Ureter (tissue), 1 donor: ENCODE measurements around the gene TUBGCP3. TPM values are rescaled to one million over a fixed set of nuclear protein-coding genes. Genes with fewer than 3 reads are reported as not detected.
"Not testable (repeated sequence)": the region's sequence is repeated elsewhere in the genome, so short reads cannot be mapped to it uniquely, and the experiment has no call there.

Experiments
- DNase-seq: peaks from one replicate; pipeline ENCODE4 v3.0.0-alpha.2; 2020; ENCODE audit warnings: low spot score
- total RNA-seq: library from RNA; stranded (reverse); gene quantifications from one replicate; pipeline ENCODE4 v1.2.4, GENCODE V29; 2023
- donor health status: DM: yes; HTN: yes; CAD: no.

Gene TUBGCP3
- total RNA-seq, 1 donor from 2014 or later: 45.7 TPM

DNA sequence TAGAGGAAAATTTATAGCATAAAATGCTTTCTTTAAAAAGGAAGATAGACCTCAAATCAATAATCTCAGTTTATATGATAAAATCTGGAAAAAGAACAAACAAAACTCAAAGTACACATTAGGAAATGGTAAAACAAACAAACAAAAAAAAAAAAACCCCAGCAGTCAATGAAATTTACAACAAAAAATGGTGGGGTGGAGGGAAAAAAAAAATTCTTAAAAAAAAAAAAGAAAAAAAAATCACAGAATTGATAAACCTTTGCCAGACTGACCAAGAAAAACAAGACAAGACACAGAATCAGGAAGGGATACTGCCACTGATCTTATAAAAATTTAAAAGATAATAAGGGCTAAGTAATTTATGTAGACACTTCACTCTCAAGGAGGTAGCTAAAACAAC, 11.2 kb downstream of the TUBGCP3 start:
- no peak for DNase-seq

DNA sequence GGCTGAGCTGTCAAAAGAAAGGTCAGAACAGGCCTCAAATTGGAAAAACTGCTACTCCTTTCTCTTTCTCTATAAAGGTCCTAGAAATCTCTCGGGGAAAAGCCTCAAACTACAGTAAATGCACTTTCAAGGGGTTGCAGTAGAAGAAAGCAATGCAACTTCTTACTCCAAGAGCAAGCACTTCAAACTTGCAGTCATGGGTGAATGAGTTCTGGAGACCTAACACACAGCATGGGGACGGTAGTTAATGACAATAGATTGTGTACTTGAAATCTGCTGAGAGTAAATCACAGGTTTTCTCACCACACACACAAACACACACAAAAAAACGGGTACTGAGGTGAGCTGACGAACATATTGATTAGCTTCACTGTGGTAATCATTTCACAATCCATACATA, 11.8 kb downstream of the TUBGCP3 start:
- DNase-seq: no peak

DNA sequence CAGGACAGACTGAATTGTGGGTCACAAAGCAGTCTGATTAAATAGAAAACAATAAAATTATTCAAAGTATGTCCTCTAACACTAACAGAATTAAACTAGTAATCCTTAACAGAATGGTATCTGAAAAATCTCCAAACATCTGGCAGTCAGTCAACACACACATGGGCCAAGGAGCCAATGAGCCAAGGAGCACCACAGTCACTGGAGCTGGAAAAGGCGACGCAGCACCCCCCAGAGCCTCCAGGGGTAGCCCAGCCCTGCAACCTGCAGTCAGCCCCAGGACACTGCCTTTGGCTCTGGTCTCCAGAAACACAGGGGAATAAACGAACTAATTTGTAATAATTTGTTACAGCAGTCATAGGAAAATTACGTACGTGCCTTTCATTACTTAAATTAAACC, 12.3 kb downstream of the TUBGCP3 start:
- DNase-seq: no peak

DNA sequence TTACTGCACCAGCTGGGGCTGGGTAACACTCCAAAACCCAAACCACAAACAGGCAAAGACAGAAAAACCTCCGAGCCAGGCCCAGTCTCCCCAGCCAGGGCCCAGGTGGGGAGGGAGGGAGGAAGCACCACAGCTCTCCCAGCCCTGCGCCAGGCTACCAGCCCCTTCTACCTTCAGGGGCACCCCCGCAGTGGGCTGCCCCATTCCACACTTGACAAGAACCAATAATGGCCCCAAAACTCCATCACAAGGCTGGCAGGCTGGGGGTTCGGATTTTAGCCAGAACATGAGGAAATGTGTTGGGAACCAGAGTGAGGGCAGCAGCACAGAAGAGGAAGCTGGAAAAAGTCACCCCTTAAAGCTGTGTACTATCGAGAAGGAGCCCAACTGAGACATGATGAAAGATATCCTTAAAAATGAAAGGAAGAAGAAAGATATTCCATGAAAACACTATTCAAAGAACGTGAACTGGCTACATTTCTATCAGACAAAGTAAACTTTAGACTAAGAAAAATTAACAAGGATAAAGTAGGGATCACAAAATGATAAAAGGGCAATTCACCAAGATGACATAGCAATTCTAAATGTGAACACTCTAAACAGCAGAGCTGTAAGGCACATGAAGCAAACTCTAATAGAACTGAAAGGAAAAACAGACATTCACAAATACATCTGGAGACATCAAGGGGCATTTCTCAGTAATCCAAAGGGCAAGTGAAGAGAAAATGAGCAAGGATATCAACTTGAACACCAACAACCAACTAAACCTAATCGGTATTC, 12.9 kb downstream of the TUBGCP3 start:
- DNase-seq: no peak

DNA sequence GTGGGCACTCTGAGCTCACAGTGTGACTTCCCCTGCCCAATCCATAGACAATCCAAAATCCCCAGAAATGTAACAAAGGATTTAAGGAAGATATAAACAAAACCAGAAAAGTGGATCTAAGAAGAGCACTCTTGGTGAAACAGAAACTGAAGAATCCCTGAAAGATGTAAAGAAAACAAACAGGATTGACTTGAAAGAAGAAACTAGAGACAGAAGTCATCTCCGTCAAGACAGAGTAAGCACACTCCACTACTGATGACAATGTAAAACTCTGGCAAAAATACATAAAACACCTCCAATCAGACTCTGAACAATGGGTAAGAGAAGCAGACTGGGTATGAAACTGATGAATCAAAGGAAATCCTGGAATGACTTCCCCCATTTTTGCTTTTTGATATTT, 13.5 kb downstream of the TUBGCP3 start:
- no peak for DNase-seq

DNA sequence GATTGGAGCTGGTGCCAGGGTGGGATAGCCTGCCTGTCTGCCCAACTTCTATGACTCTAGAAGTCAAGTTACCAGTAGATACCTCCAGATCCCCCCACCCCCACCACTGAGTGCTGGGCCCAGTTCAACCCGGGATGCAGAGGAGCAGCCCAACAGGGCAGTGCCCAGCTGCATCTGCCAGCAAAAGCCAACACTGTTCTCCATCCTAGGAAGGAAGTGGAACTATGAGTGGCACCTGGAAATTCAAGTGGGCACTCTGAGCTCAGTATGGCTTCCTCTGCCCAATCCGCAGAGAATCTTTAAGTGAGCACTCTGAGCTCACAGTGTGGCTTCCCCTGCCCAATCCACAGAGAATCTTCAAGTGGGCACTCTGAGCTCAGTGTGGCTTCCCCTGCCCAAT, 14.2 kb downstream of the TUBGCP3 start:
- no peak for DNase-seq

DNA sequence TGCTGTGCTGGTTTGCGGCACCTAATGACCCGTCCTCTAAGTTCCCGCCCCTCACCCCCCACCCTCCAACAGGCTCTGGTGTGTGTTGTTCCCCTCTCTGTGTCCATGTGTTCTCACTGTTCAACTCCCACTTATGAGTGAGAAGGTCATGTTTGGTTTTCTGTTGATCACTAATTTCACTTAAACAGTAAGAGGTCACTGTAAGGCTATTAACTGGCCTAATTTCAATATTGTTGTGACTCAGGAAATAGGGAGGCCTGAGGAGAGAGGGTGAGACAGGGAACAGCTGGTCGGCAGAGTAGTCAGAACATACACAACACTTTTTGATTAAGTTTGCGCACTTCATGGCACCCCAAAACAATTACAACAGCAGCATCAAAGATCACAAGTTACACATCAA, 15.6 kb downstream of the TUBGCP3 start:
- no peak for DNase-seq

DNA sequence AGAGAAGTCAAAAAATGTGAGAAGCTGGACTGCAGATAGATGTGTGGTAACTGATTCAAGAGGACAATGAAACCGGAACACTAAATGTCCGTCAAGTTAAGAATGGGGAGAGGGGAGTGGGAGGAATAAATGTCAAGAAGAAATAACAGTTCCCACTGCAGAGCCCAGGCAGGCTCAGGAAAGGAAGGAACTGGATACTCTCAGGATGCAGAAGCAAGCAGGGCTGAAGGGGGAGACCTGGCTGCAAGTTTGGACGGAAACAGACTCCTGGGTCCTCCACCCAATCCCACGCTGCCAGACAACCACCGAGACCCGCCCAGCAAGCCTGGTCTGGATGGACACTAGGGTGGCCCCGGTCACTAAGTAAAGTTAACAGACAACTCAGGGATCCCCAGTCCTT, 18.1 kb downstream of the TUBGCP3 start:
- no peak for DNase-seq

DNA sequence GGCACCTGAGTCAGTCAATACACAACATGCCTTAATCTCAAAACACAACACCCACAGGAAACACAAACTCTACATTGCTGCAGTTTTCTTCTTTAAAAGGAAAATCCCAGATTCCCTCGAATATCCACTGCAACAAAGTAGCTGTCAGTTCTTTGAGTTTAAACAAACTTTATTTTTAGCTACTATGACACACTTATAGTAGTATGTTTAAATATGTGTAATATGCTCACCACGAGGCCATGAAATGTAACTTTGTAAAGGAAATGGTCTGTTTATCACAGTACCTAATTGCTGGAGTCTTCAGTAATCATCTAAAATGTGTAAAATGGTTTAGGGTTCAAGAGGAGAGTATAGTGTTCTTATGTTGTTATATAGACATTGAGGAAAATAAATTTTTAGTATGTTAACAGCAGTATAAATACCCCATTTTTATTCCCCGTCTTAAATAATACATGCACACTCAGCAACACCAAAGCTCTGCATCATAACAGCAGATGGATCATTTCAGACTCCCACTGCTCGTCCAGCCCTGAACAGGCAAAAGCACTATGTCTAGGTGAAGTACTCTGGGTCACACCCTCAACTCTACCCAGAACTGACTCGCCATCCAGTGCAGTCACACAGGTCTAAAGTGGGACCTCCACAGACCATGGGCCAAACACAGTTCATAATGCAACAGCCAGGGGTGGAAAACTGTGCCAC, 20.6 kb downstream of the TUBGCP3 start:
- DNase-seq: no peak

DNA sequence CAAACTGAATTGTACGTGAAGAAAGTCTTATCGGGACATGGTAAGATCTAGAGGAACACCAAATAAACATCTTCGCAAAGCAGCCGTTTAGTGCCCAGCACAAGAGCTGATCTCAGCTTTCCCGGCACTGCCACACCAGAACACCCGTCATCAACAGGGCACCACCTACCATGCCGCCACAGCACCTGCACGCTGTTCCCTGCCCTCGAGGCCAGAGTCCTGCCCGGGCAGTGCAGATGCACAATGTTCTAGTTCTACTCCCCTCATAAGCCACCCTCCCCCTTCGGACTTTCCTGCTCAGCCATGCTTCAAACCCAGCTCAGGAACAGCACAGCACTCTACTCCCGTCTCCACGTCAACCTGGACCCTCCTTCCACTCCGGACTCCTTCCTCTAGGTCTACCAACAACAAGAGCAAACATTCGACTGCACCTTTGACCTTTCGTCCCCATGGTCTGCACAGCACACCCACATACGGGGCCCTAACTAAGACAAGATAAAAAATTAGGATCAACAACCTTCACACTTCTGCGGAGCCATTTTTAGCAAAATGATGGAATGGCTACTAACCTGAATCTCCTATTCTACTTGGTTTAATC, 25.1 kb downstream of the TUBGCP3 start:
- no peak for DNase-seq

DNA sequence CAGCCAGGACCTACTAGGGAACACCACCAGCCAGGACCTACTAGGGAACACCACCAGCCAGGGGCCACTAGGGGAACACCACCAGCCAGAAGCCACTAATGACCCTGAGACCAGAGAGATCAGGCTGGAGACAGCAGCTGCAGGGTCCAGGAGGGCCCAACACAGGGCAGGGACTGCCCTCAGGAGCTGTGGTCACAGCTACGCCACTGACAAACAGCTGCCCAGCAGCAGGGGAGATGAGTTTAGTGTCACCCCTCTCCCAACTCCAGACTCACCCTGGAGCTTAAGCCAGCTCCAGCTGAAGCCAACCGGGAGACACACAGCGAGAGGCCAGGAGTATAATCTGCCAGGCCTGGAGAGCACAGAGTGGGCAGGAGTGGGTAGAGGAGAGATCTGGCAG, 25.7 kb downstream of the TUBGCP3 start:
- no peak for DNase-seq

DNA sequence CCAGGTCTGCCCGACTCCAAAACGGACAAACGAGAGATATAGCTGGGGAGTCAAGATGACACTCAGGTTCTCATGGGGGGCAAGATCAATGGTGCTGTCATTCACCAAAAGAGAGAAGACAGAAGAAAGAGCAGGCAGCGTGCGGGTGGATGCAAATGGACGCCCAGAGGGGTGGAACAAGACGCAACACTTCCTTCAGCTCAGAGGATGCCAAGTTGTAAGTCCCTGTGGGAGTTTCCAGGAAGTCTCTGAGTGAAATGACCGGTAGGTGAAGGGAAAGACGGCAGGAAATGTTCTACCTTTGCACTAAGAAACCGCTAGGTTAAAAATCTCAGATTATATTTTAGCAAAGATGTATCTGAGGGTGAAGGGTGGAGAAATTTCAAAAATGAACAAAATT, 26.5 kb downstream of the TUBGCP3 start:
- no peak for DNase-seq

DNA sequence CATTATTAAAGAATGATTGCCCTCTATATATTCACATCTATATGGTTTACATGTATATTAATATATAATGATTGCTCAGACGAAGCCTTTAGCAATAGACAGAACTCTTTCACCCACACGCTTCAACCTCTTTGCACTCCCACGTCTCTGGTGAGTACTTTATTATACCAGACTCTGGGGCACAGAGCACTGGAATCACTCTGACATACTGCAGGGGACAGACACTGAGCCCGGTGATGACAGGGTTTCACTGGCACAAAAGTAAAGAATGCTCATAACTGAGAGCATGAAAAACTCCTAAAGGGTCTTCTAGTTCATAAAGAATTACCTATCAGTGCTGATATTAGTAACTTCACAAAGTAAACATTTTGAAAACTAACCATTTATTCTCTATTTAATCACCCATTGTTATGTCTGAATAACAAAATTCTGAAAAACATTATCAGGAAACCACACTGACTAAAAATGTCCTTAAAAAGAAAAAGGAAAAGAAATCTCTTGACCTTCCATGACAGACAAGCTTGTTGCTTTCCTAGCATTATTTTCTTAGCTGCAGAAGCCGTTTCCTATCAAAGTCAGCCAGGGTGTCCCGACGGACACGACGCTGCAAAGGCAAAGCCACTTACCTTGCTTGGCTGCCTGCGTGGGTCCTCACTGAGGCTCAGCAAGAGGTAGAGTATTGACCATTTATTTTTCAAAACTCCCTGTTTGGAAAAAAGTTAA, 29.1 kb downstream of the TUBGCP3 start:
- DNase-seq: no peak

DNA sequence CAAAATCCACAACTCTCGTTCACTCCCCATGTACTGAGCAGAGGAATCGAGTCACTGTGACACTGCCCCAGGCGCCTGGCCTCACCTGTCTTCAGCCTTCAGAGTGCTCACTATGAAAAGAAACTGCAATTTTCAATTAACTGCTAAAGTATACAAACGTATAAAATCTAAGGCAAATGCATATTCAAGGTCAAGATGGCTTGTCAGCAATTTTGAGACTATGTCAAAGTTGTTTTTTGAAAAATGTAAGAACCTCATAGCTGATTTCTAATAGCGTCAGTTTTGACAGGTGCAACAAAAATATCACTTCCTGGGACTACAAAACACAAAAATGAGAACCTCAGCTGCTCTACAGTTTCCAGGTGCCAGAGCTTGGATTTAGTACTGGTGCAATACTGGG, 31.4 kb downstream of the TUBGCP3 start:
- no peak for DNase-seq

DNA sequence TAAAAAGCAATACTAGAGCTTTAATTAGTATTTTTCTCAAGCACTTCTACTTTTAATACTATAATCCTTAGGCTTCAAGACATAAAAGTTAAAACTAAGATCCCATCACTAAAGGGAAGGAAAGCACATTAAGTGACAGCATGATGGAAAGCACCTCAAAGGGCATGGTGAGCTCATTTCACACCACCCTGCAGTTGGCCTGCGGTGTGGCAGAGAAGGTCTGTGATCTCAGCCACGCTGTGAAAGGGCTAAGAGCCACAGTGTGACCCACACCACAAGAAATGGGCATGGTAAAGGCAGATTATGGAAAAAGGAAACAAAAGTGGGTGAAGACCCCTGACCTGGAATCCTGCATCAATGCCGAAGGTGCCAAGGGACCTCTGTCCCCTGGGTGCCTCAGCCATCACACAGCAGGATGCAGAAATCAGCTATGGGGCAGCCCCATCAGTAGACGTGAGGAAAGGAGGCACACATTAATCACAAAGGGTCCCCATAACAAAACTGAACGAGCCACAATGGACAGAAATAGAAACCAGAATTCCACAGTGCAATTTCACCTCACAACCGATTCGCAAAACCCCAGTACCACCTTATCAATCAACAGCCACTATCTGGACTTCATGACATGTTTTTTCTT, 33.6 kb downstream of the TUBGCP3 start:
- DNase-seq: no peak

DNA sequence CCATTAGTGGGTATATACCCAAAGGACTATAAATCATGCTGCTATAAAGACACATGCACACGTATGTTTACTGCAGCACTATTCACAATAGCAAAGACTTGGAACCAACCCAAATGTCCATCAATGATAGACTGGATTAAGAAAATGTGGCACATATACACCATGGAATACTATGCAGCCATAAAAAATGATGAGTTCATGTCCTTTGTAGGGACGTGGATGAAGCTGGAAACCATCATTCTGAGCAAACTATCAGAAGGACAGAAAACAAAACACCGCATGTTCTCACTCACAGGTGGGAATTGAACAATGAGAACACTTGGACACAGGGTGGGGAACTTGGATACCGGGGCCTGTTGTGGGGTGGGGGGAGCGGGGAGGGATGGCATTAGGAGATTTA, 39.0 kb downstream of the TUBGCP3 start:
- DNase-seq: not testable (repeated sequence)

DNA sequence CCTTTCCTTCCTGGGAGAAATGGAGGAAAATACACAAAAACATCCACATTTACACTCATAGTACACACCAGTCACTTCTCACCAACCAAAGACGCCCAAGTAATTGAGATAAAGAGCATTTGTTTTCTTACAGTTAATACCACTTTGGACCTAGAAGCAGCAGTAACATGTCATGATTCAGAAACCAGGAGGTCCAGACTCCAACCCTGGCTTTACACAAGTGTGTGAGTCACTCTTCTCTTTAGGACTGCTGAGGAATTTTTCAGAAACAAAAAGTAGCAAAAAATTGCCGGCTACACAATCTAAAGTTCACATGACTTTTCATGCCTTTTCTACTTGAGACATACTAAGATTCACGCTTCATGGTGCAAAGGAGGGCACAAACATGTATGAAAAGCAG, 42.1 kb downstream of the TUBGCP3 start:
- DNase-seq: no peak

DNA sequence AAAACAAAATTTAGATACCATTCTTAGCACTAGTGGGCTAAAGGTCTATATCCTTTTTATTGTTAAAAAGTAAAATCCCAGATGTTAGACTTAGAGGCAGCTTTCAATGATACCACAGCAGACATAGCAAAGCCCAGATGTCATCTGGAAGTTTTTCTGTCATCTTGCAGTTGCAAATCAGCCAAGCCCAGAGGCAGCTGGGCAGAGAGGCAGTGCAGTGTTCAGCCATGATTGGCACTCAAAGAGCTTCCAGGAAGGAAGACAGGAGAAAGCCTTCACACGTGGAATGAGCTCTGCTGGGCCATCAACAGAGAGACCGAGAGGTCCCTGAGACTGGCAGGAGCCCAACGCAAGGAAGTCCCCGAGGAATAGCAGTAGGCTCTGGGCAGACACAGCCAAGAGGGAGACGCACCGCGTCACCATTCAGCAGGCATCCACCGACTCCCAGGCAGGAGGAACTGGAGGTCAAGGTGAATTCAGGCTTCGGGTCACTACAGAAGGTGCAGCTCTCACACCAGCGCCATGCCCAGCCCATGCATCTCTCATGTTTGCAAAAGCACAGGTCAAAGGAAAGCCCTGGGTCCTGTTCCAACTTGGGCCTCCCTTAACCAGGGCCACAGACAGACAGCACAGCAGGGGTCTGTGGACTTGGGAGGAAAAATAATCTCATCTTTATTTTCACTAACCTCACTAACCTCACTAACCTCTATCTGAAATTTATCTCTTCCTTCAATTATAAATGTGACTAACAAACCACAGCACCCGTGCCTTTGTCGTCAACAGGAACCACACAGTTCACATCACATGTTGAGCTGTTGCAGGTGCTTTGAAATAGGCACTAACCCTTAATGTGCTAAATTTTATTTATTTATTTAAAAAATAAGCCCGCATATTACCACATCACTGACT, 54.9 kb downstream of the TUBGCP3 start:
- DNase-seq: no peak

DNA sequence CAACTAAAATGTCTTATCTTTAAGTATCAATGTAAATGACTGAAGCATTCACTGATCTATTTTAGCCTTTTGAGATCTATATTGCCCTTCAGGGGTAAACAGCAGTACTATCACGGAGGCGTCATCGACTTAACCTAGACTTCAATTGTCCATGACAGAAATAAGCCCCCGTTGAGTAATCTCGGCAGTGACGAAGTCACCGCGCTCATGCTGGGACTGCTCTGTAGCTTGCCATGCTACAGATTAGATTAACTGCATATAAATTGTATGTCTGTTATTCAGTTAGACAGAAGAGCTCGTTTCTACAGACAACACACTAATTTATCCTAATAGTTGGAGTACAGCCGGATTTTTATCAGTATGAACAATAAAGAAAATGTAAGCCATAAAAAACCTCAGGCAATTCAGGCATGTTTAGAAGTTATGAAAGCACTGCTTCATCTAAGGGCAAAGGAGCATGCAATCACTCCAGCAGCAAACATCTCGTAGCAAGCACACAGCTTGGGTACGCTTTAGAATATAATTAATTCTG, 56.6 kb downstream of the TUBGCP3 start:
- no peak for DNase-seq

DNA sequence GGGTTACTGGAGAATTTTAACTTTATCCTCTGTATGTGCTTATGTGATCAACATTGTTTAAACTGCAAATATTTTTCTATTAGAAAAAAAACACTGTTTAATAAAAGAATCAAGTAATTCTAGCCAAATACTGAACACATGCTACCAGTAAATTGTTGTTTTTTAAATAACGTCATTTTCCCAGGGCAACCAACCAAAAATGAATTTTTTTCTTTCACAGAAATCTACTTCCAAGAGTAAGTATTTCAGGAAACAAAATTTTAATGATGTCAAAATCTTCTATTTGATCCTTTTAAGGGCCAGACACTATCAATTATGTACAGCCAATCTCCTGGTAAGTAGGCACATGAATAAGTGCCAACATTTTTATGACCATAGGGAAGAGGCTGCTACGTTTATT, 57.1 kb downstream of the TUBGCP3 start:
- DNase-seq: no peak

DNA sequence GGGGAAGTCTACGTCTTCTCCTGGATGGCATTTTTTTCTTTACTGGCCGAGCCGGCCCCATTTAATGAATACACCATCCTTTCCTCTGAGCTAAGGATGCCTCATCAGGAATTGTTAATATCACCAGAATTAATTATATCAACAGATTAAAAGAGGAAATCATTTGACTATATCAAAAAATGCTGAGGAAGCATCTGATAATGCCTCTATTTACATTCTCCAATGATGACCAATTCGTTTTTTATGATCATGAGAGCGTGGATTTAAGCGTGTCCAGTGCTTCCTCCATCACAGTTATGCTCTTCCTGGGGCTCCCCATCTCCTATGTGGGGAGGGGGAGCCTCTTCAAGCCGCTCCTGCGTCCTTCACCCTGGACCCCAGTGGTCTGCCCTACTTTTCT, 58.7 kb downstream of the TUBGCP3 start:
- DNase-seq: no peak
